GM12892 (cell line): ENCODE measurements around the gene IQCB1.

Source experiments
- DNase-seq: peaks from one replicate; pipeline ENCODE4 v3.0.0; 2011; ENCODE audit not compliant: insufficient read length
- FAIRE-seq: peaks from 2 replicates; lab custom pipeline; 2011; peaks lifted over from hg19 to GRCh38; lab: Jason Lieb, UNC
- POLR2A ChIP-seq: IDR thresholded peaks from 2 replicates; pipeline ENCODE4 v1.6.1; 2011; ENCODE audit warnings: low read depth, low read length, control low read depth
- POLR2AphosphoS5 ChIP-seq: IDR thresholded peaks from 2 replicates; pipeline ENCODE4 v1.6.1; 2011; ENCODE audit warnings: low read depth, low read length, control low read depth
- TAF1 ChIP-seq: IDR thresholded peaks from 2 replicates; pipeline ENCODE4 v1.6.1; 2011; ENCODE audit warnings: low read depth, mild to moderate bottlenecking, control low read depth, low read length, borderline replicate concordance

The IQCB1 gene

GRCh38 chr3:121839962-121840361 is 5.1 kb upstream of the IQCB1 start:
- no peak for DNase-seq
- no peak for FAIRE-seq
- TF ChIP-seq TAF1 (no peak), POLR2A (no peak), POLR2AphosphoS5 (no peak)

GRCh38 chr3:121836481-121836880 is 1.6 kb upstream of the IQCB1 start:
- TF ChIP-seq TAF1 (no peak), POLR2AphosphoS5 (no peak), POLR2A (no peak)
- FAIRE-seq: no peak

GRCh38 chr3:121836064-121836463 is 1.2 kb upstream of the IQCB1 start:
- TF ChIP-seq TAF1 (no peak), POLR2A (no peak), POLR2AphosphoS5 (no peak)
- FAIRE-seq: peak; percentile 78
- no peak for DNase-seq

More at GRCh38 chr3:121836481-121836880, 1.6 kb upstream of the IQCB1 start:
- DNase-seq: no peak

- TF ChIP-seq POLR2A (no peak), POLR2AphosphoS5 (no peak), TAF1 (no peak)
- DNase-seq: peak; percentile 13
- no peak for FAIRE-seq
Observed at GRCh38 chr3:121835465-121835801, 573 bp upstream of the IQCB1 start.

- DNase-seq (no peak), FAIRE-seq (no peak)
- no peak for TF ChIP-seq POLR2A
- TF ChIP-seq TAF1: no peak
- no peak for TF ChIP-seq POLR2AphosphoS5
Observed at GRCh38 chr3:121834157-121834670, 646 bp downstream of the IQCB1 start.

GRCh38 chr3:121822973-121823372 is 11.9 kb downstream of the IQCB1 start:
- TF ChIP-seq TAF1 (no peak), POLR2AphosphoS5 (no peak), POLR2A (no peak)
- DNase-seq (no peak), FAIRE-seq (no peak)

GRCh38 chr3:121821421-121822199 is 13.2 kb downstream of the IQCB1 start:
- FAIRE-seq (no peak), DNase-seq (no peak)
- TF ChIP-seq POLR2A: no peak
- TF ChIP-seq POLR2AphosphoS5: no peak
- no peak for TF ChIP-seq TAF1

GRCh38 chr3:121819236-121819635 is 15.6 kb downstream of the IQCB1 start:
- FAIRE-seq: peak; percentile 33
- DNase-seq: no peak
- TF ChIP-seq POLR2A (no peak), TAF1 (no peak), POLR2AphosphoS5 (no peak)

- DNase-seq: no peak
- TF ChIP-seq TAF1 (no peak), POLR2AphosphoS5 (no peak), POLR2A (no peak)
- peak; percentile 27 for FAIRE-seq
Observed at GRCh38 chr3:121818578-121818977, 16.3 kb downstream of the IQCB1 start.

- FAIRE-seq: no peak
- no peak for DNase-seq
- TF ChIP-seq TAF1 (no peak), POLR2AphosphoS5 (no peak), POLR2A (no peak)
Observed at GRCh38 chr3:121817753-121818152, 17.1 kb downstream of the IQCB1 start.

GRCh38 chr3:121809249-121809648 is 25.6 kb downstream of the IQCB1 start:
- no peak for DNase-seq
- FAIRE-seq: peak; percentile 98
- TF ChIP-seq POLR2AphosphoS5 (no peak), TAF1 (no peak), POLR2A (no peak)
